Thyroid gland (tissue), 4 donors: ENCODE data around the gene ADAMTS2. TPM values are rescaled to one million over a fixed set of nuclear protein-coding genes. Genes with fewer than 3 reads are reported as not detected.

ENCODE experiments used
- DNase-seq, 2 donors: peaks; one replicate each; pipeline ENCODE4 v3.0.0-alpha.2; 2019
- H3K27ac ChIP-seq, 3 donors: fragments of 200-600 bp; sonication (generic); 1 replicate in 2 of 3; 2 replicates in 1 of 3; pipeline ENCODE4 v1.5.1; 2016 to 2019; ENCODE audit warnings: mild to moderate bottlenecking in 1 of 3, moderate library complexity in 1 of 3
- H3K27me3 ChIP-seq: fragments of 200-600 bp; sonication (generic); one replicate; pipeline ENCODE4 v1.5.1; 2019
- H3K36me3 ChIP-seq, 2 donors: fragments of 200-600 bp; sonication (generic); one replicate each; pipeline ENCODE4 v1.5.1; 2016 to 2019
- H3K4me1 ChIP-seq, 2 donors: fragments of 200-600 bp; sonication (generic); one replicate each; pipeline ENCODE4 v1.5.1; 2017 to 2019
- H3K4me3 ChIP-seq, 3 donors: fragments of 200-600 bp; sonication (generic); replicated peaks in 1 of 3; 1 replicate in 2 of 3; 2 replicates in 1 of 3; pipeline ENCODE4 v1.5.1; 2016; ENCODE audit warnings: mild to moderate bottlenecking in 1 of 3
- H3K9me3 ChIP-seq: fragments of 200-600 bp; sonication (generic); one replicate; pipeline ENCODE4 v1.5.1; 2017
- POLR2A ChIP-seq, 2 donors: fragments of 450-650 bp; IDR thresholded peaks; one replicate each; pipeline ENCODE4 v1.6.1; 2017; ENCODE audit warnings: antibody characterized with exemption in 2 of 2, mild to moderate bottlenecking in 2 of 2, moderate library complexity in 1 of 2
- WGBS, 2 donors: methylation state at CpG; one replicate each; pipeline ENCODE4 v1.1.5; 2017; 5-methylcytosine and 5-hydroxymethylcytosine counted together
- intact Hi-C: fragments of 100-400 bp; cut with DNase I; formaldehyde crosslinking; loops from one replicate; pipeline ENCODE4 v1.15.1; 2023
- total RNA-seq, 4 donors: library from RNA; depleted of rRNA; stranded (reverse); fragments of >200 nt; gene quantifications; one replicate each; pipeline ENCODE4 v1.2.3, GENCODE V29; 2016
- TF ChIP-seq, protein P1 (sequence below), 6 experiments: fragments of 200-600 bp in 3 of 6; fragments of 450-650 bp in 3 of 6; sonication (generic) in 3 of 6; IDR thresholded peaks; one replicate each; pipeline ENCODE4 v1.5.1; 2016 to 2019; ENCODE audit warnings: antibody characterized with exemption in 6 of 6, mild to moderate bottlenecking in 2 of 6, inconsistent platforms in 1 of 6, moderate library complexity in 1 of 6

ADAMTS2 gene
- total RNA-seq, 4 donors from 2014 or later, result 3.5 to 16.2 (median 7.3) TPM

GRCh38 chr5:179235416-179236400, 109.6 kb downstream of the ADAMTS2 start:
- no peak overlapping the region for H3K27ac ChIP-seq
- no peak overlapping the region for H3K4me3 ChIP-seq
- WGBS, 2 donors, result 91 to 94% methylated on average over 7 to 8 of the region's 8 CpGs
- H3K36me3 ChIP-seq, result no peaks in the 10 kb centered on the region
- intact Hi-C loops, result no loop called here
- H3K4me1 ChIP-seq, result no peaks in the 10 kb centered on the region
- no peaks in the 10 kb centered on the region for H3K27me3 ChIP-seq
- H3K9me3 ChIP-seq, result no peaks in the 10 kb centered on the region
- TF ChIP-seq, protein P1, sequence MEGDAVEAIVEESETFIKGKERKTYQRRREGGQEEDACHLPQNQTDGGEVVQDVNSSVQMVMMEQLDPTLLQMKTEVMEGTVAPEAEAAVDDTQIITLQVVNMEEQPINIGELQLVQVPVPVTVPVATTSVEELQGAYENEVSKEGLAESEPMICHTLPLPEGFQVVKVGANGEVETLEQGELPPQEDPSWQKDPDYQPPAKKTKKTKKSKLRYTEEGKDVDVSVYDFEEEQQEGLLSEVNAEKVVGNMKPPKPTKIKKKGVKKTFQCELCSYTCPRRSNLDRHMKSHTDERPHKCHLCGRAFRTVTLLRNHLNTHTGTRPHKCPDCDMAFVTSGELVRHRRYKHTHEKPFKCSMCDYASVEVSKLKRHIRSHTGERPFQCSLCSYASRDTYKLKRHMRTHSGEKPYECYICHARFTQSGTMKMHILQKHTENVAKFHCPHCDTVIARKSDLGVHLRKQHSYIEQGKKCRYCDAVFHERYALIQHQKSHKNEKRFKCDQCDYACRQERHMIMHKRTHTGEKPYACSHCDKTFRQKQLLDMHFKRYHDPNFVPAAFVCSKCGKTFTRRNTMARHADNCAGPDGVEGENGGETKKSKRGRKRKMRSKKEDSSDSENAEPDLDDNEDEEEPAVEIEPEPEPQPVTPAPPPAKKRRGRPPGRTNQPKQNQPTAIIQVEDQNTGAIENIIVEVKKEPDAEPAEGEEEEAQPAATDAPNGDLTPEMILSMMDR (IDR thresholded peaks at IDR 0.05), result no peak
- no peak for TF ChIP-seq POLR2A (IDR thresholded peaks at IDR 0.05)
- DNase-seq, result no peak

GRCh38 chr5:179234563-179235135, 110.6 kb downstream of the ADAMTS2 start:
- no peak overlapping the region for H3K27ac ChIP-seq
- no peaks in the 10 kb centered on the region for H3K4me1 ChIP-seq
- no peak for TF ChIP-seq POLR2A (IDR thresholded peaks at IDR 0.05)
- TF ChIP-seq, protein P1 (IDR thresholded peaks at IDR 0.05), result no peak
- no peak overlapping the region for H3K4me3 ChIP-seq
- no peaks in the 10 kb centered on the region for H3K36me3 ChIP-seq
- H3K27me3 ChIP-seq, result no peaks in the 10 kb centered on the region
- H3K9me3 ChIP-seq, result no peaks in the 10 kb centered on the region
- intact Hi-C loops, result no loop called here
- DNase-seq, result no peak
- WGBS, 2 donors, result 89 to 93% methylated on average over 12 of the region's 12 CpGs

GRCh38 chr5:179233909-179234562, 111.2 kb downstream of the ADAMTS2 start:
- Histone ChIP-seq H3K27me3 (no peaks in the 10 kb centered on the region), H3K4me1 (no peaks in the 10 kb centered on the region), H3K4me3 (no peak overlapping the region), H3K36me3 (no peaks in the 10 kb centered on the region), H3K27ac (no peak overlapping the region), H3K9me3 (no peaks in the 10 kb centered on the region)
- no peak for DNase-seq
- intact Hi-C loops, result no loop called here
- WGBS, 2 donors, result 72 to 75% methylated on average over 10 to 11 of the region's 12 CpGs
- TF ChIP-seq, protein P1 (IDR thresholded peaks at IDR 0.05), result no peak
- TF ChIP-seq POLR2A (IDR thresholded peaks at IDR 0.05), result no peak

DNA sequence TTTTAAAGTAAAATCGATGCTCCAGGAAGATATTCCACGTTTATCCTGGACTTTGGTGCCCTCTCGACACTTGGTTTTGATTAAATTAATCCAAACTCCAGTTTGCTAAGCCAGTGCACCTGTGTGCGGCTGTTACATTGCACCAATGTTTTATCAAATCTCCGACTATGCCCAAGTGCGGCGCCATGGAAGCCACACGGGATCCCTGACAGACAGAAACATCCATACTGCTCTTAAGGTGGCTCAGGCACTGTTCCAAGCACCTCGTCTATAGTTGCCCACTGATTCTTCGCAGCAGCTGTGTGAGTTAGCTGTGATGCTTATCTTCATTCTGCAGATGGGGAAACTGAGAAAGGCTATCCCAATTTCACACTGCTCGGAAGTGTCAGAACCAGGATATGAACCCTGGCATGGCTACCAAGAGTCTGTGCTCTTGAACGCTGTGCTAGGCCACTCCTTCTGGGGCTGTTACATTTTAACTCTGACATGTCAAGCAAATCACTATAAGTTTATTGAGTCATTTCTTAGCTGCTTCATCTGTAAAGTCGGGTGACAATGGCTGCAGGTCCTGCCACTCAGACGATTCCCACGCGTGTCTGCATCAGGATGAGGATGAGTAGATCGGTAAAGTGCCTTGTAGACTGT, 113.0 kb downstream of the ADAMTS2 start:
- Histone ChIP-seq H3K4me3 (no peak overlapping the region), H3K27ac (no peak overlapping the region), H3K36me3 (no peaks in the 10 kb centered on the region), H3K4me1 (no peaks in the 10 kb centered on the region), H3K9me3 (no peaks in the 10 kb centered on the region), H3K27me3 (no peaks in the 10 kb centered on the region)
- intact Hi-C loops, result no loop called here
- no peak for TF ChIP-seq POLR2A (IDR thresholded peaks at IDR 0.05)
- TF ChIP-seq, protein P1 (IDR thresholded peaks at IDR 0.05), result no peak
- 84 to 89% methylated on average over 16 to 17 of the region's 17 CpGs for WGBS, 2 donors
- no peak for DNase-seq
